HepG2 (cell line): ENCODE results near the gene GPR143. TPM values are rescaled to one million over a fixed set of nuclear protein-coding genes. Genes with fewer than 3 reads are reported as not detected.

Source experiments
- ATAC-seq: fragments of 200-7000 bp; cut with Tn5 transposase; 3 replicates; pipeline ENCODE4 v1.9.1; 2020; ENCODE audit warnings: mild to moderate bottlenecking, moderate library complexity
- BruUV-seq: library from RNA; stranded (reverse); fragments of 400-500 nt; replicated peaks from 2 replicates; lab custom pipeline; 2021; lab: Mats Ljungman, UMichigan
- CTCF ChIA-PET: fragments of 300-600 bp; formaldehyde crosslinking; extraction: SDS; loops from one replicate; lab custom pipeline; 2021; ENCODE audit warnings: low total read pairs, inconsistent platforms, low intra/inter-chr PET ratio; lab: Yijun Ruan, JAX
- POLR2A ChIA-PET: fragments of 350-600 bp; sonication (Branson Sonifier 250); formaldehyde crosslinking; loops from one replicate; lab custom pipeline; 2020; ENCODE audit warnings: antibody characterized with exemption, inconsistent platforms; lab: Yijun Ruan, JAX
- DNase-seq: peaks from one replicate; pipeline ENCODE4 v3.0.0-alpha.2; 2015; ENCODE audit warnings: low spot score
- FAIRE-seq: peaks from 3 replicates; lab custom pipeline; 2011; peaks lifted over from hg19 to GRCh38; lab: Jason Lieb, UNC
- H2AFZ ChIP-seq: one replicate; pipeline ENCODE4 v1.6.1; 2011; ENCODE audit warnings: low read length, inconsistent platforms
- H3K27ac ChIP-seq: fragments of 300-600 bp; 3 replicates; pipeline ENCODE4 v1.8.0; 2011; ENCODE audit warnings: mixed run types, mild to moderate bottlenecking, mixed read lengths, low read length, inconsistent platforms; ENCODE audit not compliant: insufficient read depth; ENCODE audit errors: extremely low read length
- H3K27me3 ChIP-seq, 2 experiments: fragments of 200-600 bp in 1 of 2; 2 replicates in 1 of 2; 3 replicates in 1 of 2; pipeline versions ENCODE4 v1.6.0 to v1.8.0; 2011; ENCODE audit warnings: low read length in 2 of 2, mild to moderate bottlenecking in 2 of 2, moderate library complexity in 2 of 2, inconsistent platforms in 1 of 2; ENCODE audit not compliant: insufficient read depth in 2 of 2, control insufficient read depth in 1 of 2
- H3K36me3 ChIP-seq, 2 experiments: fragments of 200-600 bp in 1 of 2; replicated peaks in 1 of 2; 2 replicates in 1 of 2; 3 replicates in 1 of 2; pipeline versions ENCODE4 v1.5.1 to v1.8.0; 2011; ENCODE audit warnings: low read length in 2 of 2, inconsistent platforms in 1 of 2; ENCODE audit not compliant: insufficient read depth in 2 of 2, control insufficient read depth in 1 of 2
- H3K4me1 ChIP-seq: 2 replicates; pipeline ENCODE4 v1.5.1; 2012; ENCODE audit warnings: low read length, inconsistent platforms; ENCODE audit not compliant: insufficient read depth
- H3K4me2 ChIP-seq: 2 replicates; pipeline ENCODE4 v1.6.0; 2011; ENCODE audit warnings: low read depth, low read length, inconsistent platforms
- H3K4me3 ChIP-seq, 3 experiments: fragments of 200-600 bp in 1 of 3; sonication (generic), shearing (Covaris generic) in 1 of 3; replicated peaks in 1 of 3; 2 replicates each; pipeline ENCODE4 v1.5.1; 2011 to 2016; ENCODE audit warnings: low read length in 3 of 3, inconsistent platforms in 2 of 3, low read depth in 2 of 3, mild to moderate bottlenecking in 2 of 3, control low read depth in 1 of 3, mixed read lengths in 1 of 3; ENCODE audit not compliant: insufficient read depth in 1 of 3
- H3K79me2 ChIP-seq: one replicate; pipeline ENCODE4 v1.6.1; 2011; ENCODE audit warnings: low read length, inconsistent platforms; ENCODE audit not compliant: insufficient read depth
- H3K9ac ChIP-seq: 2 replicates; pipeline ENCODE4 v1.6.0; 2011; ENCODE audit warnings: mild to moderate bottlenecking, low read depth, low read length, inconsistent platforms; ENCODE audit not compliant: insufficient read depth
- H3K9me3 ChIP-seq: 2 replicates; pipeline ENCODE4 v1.5.1; 2012; ENCODE audit warnings: mild to moderate bottlenecking, low read length
- H4K20me1 ChIP-seq: 2 replicates; pipeline ENCODE4 v1.6.0; 2011; ENCODE audit warnings: inconsistent platforms, mild to moderate bottlenecking, low read length, moderate library complexity; ENCODE audit not compliant: insufficient read depth
- GTF2F1 ChIP-seq: fragments of 150-350 bp; IDR thresholded peaks from 2 replicates; pipeline ENCODE4 v1.6.1; 2014; ENCODE audit warnings: low read length
- HOXA9 ChIP-seq: sonication (generic); formaldehyde crosslinking; IDR thresholded peaks from 2 replicates; pipeline ENCODE4 v1.8.1; 2022; ENCODE audit warnings: missing genetic modification reagents, mild to moderate bottlenecking, moderate library complexity, borderline replicate concordance
- REPIN1 ChIP-seq: sonication (generic); formaldehyde crosslinking; IDR thresholded peaks from 2 replicates; pipeline ENCODE4 v1.8.0; 2022; ENCODE audit warnings: missing genetic modification reagents, low read depth, mild to moderate bottlenecking, borderline replicate concordance
- TEAD3 ChIP-seq: optimal IDR thresholded peaks from 2 replicates; pipeline ENCODE3; 2016; ENCODE audit warnings: borderline replicate concordance
- ZBTB10 ChIP-seq: sonication (generic); formaldehyde crosslinking; IDR thresholded peaks from 2 replicates; pipeline ENCODE4 v1.4.0; 2020; ENCODE audit warnings: missing genetic modification reagents, borderline replicate concordance
- ZFP1 ChIP-seq: IDR thresholded peaks from 2 replicates; pipeline ENCODE4 v1.6.1; 2016
- ZNF382 ChIP-seq: sonication (generic); formaldehyde crosslinking; IDR thresholded peaks from 2 replicates; pipeline ENCODE4 v1.5.0; 2020; ENCODE audit warnings: missing genetic modification reagents, mild to moderate bottlenecking, borderline replicate concordance
- ZNF629 ChIP-seq: sonication (generic); formaldehyde crosslinking; conservative IDR thresholded peaks from 2 replicates; pipeline ENCODE4 v1.5.0; 2020; ENCODE audit warnings: missing genetic modification reagents
- ZNF709 ChIP-seq: sonication (generic); formaldehyde crosslinking; IDR thresholded peaks from 2 replicates; pipeline ENCODE4 v1.5.0; 2020; ENCODE audit warnings: mild to moderate bottlenecking, missing genetic modification reagents
- WGBS: methylation state at CpG from one replicate; pipeline ENCODE4 v1.1.6; 2017; ENCODE audit warnings: low lambda C conversion rate; 5-methylcytosine and 5-hydroxymethylcytosine counted together
- in situ Hi-C: cut with HindIII; loops from 2 replicates; pipeline ENCODE4 v1.10.0; 2017; ENCODE audit warnings: low pct_unique_long_range_greater_than_20kb; ENCODE audit not compliant: extremely low pct_ligation_motif_present
- intact Hi-C: fragments of 100-400 bp; cut with micrococcal nuclease; formaldehyde crosslinking; loops from one replicate; pipeline ENCODE4 v1.10.0; 2022; ENCODE audit not compliant: unreplicated experiment
- polyA plus RNA-seq, 8 experiments: library from polyadenylated mRNA; depleted of rRNA in 3 of 8; stranded (reverse) in 7 of 8; unstranded in 1 of 8; fragments of >200 nt; fragmentation: Illumina TruSeq in 4 of 8; extraction: Trizol in 4 of 8; gene quantifications; 2 replicates each; pipeline versions ENCODE4 v1.2.1 to v1.2.3, GENCODE V29; 2011 to 2016; ENCODE audit warnings: low read depth in 4 of 8, missing spikeins in 1 of 8, mixed read lengths in 1 of 8; ENCODE audit not compliant: insufficient read depth in 1 of 8
- total RNA-seq, 5 experiments: library from RNA; depleted of rRNA; stranded (reverse); fragments of >200 nt; fragmentation: Illumina TruSeq; extraction: Trizol; gene quantifications; 2 replicates each; pipeline ENCODE4 v1.2.3, GENCODE V29; 2016; ENCODE audit warnings: low read depth in 1 of 5
- TF ChIP-seq, protein P1 (sequence below): sonication (generic); formaldehyde crosslinking; IDR thresholded peaks from 2 replicates; pipeline ENCODE4 v1.9.0; 2021; ENCODE audit warnings: missing genetic modification reagents, mild to moderate bottlenecking, borderline replicate concordance
- TF ChIP-seq, protein P2 (sequence below): sonication (generic); formaldehyde crosslinking; IDR thresholded peaks from 2 replicates; pipeline ENCODE4 v1.4.0; 2020; ENCODE audit warnings: missing genetic modification reagents

Gene GPR143
- total and polyA plus RNA-seq, 2 of the 13 experiments (the other 11 are each of a cell fraction or from before 2014, with no cell fraction given) = 0.30 to 0.89 TPM

DNA sequence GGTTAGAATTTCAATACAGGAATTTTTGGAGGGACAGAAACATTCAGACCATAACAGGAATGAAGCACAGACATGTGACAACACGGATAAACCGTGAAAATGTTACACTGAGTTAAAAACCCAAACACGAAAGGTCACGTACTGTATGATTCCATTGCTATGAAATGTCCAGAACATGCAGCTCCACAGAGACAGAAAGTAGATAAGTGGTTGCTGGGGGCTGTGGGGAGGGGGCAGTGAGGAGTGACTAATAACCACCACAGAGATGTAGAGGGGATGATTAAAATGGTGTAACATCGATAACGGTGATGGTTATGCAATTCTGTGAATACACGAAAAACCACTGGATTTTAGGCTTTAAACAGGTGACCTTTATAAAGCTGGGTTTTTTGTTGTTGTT, 8.3 kb downstream of the GPR143 start (continued):
- no peak for TF ChIP-seq ZNF382 (CRISPR knock-in tag)

- intact Hi-C loops (no loop called here), in situ Hi-C loops (no loop called here)
- WGBS = 36% methylated on average over 4 of the region's 11 CpGs
- no peak overlapping the region for H2AFZ ChIP-seq
- no peak overlapping the region for H3K27ac ChIP-seq
- no peaks in the 10 kb centered on the region for H3K79me2 ChIP-seq
- H3K4me3 ChIP-seq = no peak overlapping the region
- no TSS peak for BruUV-seq
- POLR2A ChIA-PET = no interaction called here
- no peak for TF ChIP-seq REPIN1
- TF ChIP-seq, protein P1, sequence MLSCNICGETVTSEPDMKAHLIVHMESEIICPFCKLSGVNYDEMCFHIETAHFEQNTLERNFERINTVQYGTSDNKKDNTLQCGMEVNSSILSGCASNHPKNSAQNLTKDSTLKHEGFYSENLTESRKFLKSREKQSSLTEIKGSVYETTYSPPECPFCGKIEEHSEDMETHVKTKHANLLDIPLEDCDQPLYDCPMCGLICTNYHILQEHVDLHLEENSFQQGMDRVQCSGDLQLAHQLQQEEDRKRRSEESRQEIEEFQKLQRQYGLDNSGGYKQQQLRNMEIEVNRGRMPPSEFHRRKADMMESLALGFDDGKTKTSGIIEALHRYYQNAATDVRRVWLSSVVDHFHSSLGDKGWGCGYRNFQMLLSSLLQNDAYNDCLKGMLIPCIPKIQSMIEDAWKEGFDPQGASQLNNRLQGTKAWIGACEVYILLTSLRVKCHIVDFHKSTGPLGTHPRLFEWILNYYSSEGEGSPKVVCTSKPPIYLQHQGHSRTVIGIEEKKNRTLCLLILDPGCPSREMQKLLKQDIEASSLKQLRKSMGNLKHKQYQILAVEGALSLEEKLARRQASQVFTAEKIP (CRISPR knock-in tag) = no peak
- no peak for TF ChIP-seq ZFP1 (CRISPR knock-in tag)
- no peak overlapping the region for H3K4me2 ChIP-seq
- CTCF ChIA-PET = no interaction called here
- H3K4me1 ChIP-seq = no peaks in the 10 kb centered on the region
- no peak for FAIRE-seq
- H3K27me3 ChIP-seq = no peaks in the 10 kb centered on the region
- ATAC-seq = no peak
- no peaks in the 10 kb centered on the region for H3K9me3 ChIP-seq
- no peak for DNase-seq
- no peak overlapping the region for H3K9ac ChIP-seq
- no peaks in the 10 kb centered on the region for H3K36me3 ChIP-seq
- H4K20me1 ChIP-seq = no peaks in the 10 kb centered on the region
These were observed 16.4 kb downstream of the GPR143 start for GRCh38 chrX:9749146-9749692.

DNA sequence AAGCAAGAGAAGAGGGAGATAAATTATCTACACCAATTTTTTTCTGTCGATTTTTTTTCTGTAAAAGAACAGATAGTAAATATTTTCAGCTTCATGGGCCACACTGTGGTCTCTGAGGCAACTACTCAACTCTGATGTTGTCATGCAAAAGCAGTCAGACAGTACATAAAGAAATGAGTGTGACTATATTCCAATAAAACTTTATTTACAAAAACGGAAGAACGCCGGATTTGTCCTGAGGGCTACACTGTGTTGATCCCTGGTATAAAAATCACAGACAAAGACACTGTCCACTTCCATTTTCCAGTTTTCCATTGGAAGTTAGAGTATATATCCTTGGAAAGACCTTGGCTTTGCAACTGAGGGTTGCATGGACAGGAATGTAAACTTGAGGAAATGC, 18.0 kb downstream of the GPR143 start:
- intact Hi-C loops = no loop called here
- no peak overlapping the region for H2AFZ ChIP-seq
- H3K9me3 ChIP-seq = no peaks in the 10 kb centered on the region
- FAIRE-seq (no peak), DNase-seq (no peak), ATAC-seq (no peak)
- H3K79me2 ChIP-seq = no peaks in the 10 kb centered on the region
- H3K4me2 ChIP-seq = no peak overlapping the region
- no peaks in the 10 kb centered on the region for H4K20me1 ChIP-seq
- no peak overlapping the region for H3K9ac ChIP-seq
- H3K4me3 ChIP-seq = no peak overlapping the region
- CTCF ChIA-PET = no interaction called here
- H3K36me3 ChIP-seq = no peaks in the 10 kb centered on the region
- H3K27me3 ChIP-seq = no peaks in the 10 kb centered on the region
- POLR2A ChIA-PET = no interaction called here
- no TSS peak for BruUV-seq
- in situ Hi-C loops = no loop called here
- WGBS = 76% methylated on average over 4 of the region's 4 CpGs
- no peaks in the 10 kb centered on the region for H3K4me1 ChIP-seq
- H3K27ac ChIP-seq = no peak overlapping the region
- TF ChIP-seq HOXA9 (CRISPR knock-in tag) (no peak), ZBTB10 (CRISPR knock-in tag) (no peak), ZNF629 (no peak), GTF2F1 (no peak), TEAD3 (no peak), ZNF709 (CRISPR knock-in tag) (no peak)
- TF ChIP-seq, protein P2, sequence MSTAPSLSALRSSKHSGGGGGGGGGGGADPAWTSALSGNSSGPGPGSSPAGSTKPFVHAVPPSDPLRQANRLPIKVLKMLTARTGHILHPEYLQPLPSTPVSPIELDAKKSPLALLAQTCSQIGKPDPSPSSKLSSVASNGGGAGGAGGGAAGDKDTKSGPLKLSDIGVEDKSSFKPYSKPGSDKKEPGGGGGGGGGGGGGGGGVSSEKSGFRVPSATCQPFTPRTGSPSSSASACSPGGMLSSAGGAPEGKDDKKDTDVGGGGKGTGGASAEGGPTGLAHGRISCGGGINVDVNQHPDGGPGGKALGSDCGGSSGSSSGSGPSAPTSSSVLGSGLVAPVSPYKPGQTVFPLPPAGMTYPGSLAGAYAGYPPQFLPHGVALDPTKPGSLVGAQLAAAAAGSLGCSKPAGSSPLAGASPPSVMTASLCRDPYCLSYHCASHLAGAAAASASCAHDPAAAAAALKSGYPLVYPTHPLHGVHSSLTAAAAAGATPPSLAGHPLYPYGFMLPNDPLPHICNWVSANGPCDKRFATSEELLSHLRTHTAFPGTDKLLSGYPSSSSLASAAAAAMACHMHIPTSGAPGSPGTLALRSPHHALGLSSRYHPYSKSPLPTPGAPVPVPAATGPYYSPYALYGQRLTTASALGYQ (CRISPR knock-in tag) = no peak
